Gastroesophageal sphincter (tissue), 3 donors: Measurements from ENCODE around the gene NFKB2.

ENCODE experiments used
- EP300 ChIP-seq: sonication (generic); formaldehyde crosslinking; IDR thresholded peaks from one replicate; pipeline ENCODE4 v1.6.1; 2017; ENCODE audit warnings: antibody characterized with exemption, mild to moderate bottlenecking
- POLR2A ChIP-seq, 2 donors: fragments of 450-650 bp; IDR thresholded peaks; one replicate each; pipeline ENCODE4 v1.6.1; 2017; ENCODE audit warnings: antibody characterized with exemption in 2 of 2, mild to moderate bottlenecking in 2 of 2, moderate library complexity in 1 of 2
- POLR2AphosphoS5 ChIP-seq: sonication (generic); formaldehyde crosslinking; IDR thresholded peaks from one replicate; pipeline ENCODE4 v1.6.1; 2017; ENCODE audit warnings: antibody characterized with exemption
- TF ChIP-seq, protein P1 (sequence below), 4 experiments: fragments of 200-600 bp in 2 of 4; fragments of 450-650 bp in 2 of 4; sonication (generic) in 1 of 4; IDR thresholded peaks; one replicate each; pipeline ENCODE4 v1.5.1; 2017 to 2019; ENCODE audit warnings: antibody characterized with exemption in 4 of 4, mild to moderate bottlenecking in 2 of 4, moderate library complexity in 2 of 4

DNA sequence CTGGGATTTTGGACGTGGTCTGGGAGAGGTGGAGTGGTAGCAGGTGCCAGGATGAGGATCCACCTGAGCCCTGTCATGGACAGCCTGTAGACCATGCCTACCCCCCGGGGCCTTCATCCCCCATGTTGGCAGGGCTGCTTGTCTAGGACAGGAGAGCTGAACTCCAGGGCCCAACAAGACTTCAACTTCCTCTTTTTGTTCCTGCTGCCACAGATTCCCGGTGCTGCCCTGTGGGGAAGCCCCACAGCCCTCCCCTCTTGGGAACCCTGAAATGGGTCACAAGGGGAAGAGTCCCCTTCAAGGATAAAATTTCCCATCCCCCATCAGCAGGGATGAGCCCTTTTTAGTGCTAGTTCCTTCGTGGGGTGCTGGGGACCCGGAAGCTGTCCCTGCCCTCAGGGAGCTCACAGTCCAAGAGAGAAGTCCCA is 38.1 kb downstream of the NFKB2 start:
- TF ChIP-seq, protein P1, sequence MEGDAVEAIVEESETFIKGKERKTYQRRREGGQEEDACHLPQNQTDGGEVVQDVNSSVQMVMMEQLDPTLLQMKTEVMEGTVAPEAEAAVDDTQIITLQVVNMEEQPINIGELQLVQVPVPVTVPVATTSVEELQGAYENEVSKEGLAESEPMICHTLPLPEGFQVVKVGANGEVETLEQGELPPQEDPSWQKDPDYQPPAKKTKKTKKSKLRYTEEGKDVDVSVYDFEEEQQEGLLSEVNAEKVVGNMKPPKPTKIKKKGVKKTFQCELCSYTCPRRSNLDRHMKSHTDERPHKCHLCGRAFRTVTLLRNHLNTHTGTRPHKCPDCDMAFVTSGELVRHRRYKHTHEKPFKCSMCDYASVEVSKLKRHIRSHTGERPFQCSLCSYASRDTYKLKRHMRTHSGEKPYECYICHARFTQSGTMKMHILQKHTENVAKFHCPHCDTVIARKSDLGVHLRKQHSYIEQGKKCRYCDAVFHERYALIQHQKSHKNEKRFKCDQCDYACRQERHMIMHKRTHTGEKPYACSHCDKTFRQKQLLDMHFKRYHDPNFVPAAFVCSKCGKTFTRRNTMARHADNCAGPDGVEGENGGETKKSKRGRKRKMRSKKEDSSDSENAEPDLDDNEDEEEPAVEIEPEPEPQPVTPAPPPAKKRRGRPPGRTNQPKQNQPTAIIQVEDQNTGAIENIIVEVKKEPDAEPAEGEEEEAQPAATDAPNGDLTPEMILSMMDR (IDR thresholded peaks at IDR 0.05): no peak
- TF ChIP-seq EP300 (no peak), POLR2AphosphoS5 (no peak), POLR2A (IDR thresholded peaks at IDR 0.05) (no peak)
